Endometrial microvascular endothelial cells (primary cell): ENCODE measurements around the gene BCL11B. TPM values are rescaled to one million over a fixed set of nuclear protein-coding genes. Genes with fewer than 3 reads are reported as not detected.

Experiments
- in situ Hi-C: cut with HindIII; loops from 2 replicates; pipeline ENCODE4 v1.10.0; 2017; ENCODE audit warnings: low sequenced_read_pairs, low pct_unique_long_range_greater_than_20kb; ENCODE audit errors: inconsistent ontology term
- total RNA-seq: library from RNA; depleted of rRNA; stranded (reverse); fragments of >200 nt; gene quantifications from one replicate; pipeline ENCODE4 v1.2.3, GENCODE V29; 2015; ENCODE audit errors: inconsistent ontology term

BCL11B gene
- total RNA-seq, 1 donor from 2014 or later = not detected

DNA sequence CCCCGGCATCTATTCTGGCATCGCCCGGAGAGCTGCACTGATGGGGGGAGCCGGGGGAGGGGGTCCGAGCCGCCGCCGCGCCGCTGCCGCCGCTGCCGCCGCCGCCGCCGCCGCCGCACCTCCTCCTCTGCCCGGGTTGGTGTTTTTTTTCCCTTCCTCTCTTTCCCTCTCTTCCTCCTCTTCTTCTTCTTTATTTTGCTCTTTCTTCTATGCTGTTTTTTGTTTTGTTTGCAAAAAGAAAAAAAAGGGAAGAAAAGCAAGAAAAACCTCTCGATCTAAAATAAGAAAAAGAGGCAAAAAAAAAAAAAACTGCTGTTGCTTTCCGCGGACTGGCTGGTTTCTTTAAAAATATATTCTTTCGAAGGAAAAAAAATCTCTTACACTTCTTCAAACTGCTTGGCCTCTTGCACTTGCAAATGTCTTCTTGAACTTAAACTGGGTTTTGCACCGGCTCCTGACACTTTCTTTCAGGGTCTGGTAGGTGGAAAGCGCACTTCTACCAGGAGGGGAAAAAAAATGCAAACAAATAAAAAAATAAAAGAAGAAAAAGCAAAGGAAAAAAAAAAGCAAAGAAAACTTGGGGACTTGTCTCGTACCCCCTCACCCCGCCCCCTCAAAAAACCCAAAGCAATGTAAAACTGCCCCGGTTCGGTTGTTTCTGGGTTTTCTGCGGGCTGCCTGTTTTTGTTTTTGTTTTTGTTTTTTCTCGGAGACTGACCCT lies 616 bp downstream of the BCL11B start:
- in situ Hi-C loops = no loop called here

DNA sequence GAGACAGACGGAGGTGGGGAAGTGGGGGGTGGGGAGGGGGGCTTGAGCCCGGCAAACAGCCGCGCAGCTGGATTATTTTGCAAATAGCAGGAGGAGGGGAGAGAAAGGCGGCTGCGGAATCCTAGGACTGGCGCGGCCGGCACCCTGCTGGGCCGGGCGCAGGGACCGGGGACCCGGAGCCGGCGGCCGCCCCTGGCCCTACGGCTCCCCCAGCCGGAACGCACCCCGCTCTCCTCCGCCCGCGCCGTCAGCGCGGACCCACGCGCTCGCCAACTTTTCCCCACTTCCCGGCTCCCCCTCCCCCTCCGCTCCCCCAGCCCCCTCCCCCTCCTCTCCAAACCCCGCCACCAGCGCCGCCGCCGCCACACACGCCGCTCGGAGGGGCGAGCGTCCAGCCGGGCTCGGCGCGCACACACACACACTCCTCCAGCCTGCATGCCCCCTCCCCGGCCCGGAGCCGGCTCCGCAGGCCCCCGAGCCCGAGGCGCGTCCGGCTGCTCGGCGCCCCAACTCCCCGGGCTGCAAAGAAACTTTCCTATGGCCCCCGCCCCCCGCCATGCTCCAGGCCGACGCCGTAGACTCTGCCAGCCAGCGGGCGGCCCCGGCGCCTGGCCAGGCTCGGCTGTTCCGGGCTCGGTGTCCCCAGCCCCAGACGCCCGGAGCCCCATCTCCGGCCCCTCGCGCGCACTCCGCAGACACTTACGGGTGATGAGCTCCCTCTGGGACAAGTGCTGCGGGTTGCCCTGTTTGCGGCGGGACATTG lies 1.4 kb downstream of the BCL11B start:
- in situ Hi-C loops = no loop called here

- in situ Hi-C loops = no loop called here
Measured at GRCh38 chr14:99268810-99269707, 2.9 kb downstream of the BCL11B start.

- in situ Hi-C loops = no loop called here
Measured at GRCh38 chr14:99267837-99268781, 3.9 kb downstream of the BCL11B start.

DNA sequence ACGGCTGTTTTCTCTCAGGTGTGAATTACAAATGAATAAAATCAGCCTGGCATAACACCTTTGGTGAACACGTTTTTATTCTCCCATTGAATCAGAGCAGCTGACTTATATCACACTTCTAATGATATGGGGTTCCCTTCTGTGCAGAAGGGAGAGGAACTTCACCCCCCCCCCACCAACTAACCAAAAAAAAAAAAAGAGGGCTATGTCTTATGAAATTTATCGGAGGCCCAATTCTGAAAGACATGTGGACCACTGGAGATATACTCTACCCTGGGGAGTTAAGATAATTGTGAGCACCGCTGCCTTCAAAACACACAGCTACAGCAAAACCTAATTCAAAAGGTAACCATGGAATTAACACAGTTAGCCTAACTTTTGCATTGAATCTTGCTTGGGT lies 4.6 kb downstream of the BCL11B start:
- in situ Hi-C loops = no loop called here

DNA sequence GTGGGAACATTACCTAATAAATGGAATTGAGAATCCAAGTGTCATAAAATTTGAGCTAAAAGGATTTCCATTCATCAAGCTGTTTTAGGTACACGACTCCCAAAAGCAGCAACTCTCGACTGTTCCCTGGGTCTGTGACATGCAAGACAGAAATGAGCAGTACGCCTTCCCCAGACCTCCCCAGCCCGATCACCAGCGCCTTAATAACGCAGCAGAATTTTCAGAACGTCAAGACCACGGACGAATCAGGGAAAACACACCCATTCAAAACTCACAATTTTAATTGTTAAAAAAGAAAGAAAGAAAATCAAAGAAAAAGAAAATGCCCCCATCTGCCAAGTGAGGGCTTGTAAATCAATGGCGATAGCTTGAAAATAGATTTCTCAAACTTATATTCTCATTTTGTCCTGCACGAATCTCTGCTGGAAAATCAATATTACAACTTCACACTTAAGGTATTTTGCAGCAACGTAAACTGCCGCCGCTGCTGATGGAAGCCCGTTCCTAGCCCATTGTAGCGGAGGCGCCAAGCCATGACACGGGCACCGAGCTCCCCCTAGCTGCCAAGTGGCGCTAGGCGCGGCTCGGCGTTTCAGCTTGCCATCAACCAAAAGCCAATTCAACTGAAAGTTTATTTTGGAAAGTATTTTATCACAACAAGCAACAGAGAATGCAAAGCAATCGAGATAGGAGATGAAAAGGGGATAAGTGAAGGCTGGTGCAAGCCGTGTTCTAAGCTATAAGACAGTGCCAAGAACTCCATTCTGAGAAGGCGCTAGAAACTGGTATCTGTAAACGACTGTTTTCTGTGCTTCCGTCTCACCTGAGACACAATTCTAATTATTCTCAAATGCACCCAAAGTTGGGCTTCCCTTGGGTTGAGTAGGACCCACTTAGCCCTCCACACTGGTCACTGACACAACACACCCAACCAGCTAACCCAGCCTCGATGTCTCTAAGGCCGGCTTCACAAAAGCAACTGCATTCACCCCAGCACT lies 5.5 kb downstream of the BCL11B start:
- in situ Hi-C loops = no loop called here

DNA sequence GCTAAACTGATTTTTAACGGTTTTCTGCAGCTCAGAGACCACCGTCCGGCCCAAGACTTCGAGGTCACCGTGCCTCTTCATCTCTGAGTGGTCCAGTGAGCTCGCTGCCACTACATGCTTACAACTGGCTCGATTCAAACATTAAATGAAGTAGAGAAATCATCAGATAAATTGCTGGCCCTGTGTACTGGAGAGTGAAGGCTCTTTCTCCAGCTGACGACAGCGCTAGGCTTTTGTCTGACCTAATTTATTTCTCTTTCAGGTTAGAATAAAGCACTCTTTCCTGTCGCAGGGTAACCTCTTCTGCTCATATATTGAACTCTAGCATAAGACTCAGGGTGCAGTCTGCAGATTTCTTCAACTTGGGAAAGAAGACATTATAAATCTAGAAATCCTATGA lies 6.4 kb downstream of the BCL11B start:
- in situ Hi-C loops = no loop called here

- in situ Hi-C loops = no loop called here
Measured at GRCh38 chr14:99264691-99265450, 7.1 kb downstream of the BCL11B start.

DNA sequence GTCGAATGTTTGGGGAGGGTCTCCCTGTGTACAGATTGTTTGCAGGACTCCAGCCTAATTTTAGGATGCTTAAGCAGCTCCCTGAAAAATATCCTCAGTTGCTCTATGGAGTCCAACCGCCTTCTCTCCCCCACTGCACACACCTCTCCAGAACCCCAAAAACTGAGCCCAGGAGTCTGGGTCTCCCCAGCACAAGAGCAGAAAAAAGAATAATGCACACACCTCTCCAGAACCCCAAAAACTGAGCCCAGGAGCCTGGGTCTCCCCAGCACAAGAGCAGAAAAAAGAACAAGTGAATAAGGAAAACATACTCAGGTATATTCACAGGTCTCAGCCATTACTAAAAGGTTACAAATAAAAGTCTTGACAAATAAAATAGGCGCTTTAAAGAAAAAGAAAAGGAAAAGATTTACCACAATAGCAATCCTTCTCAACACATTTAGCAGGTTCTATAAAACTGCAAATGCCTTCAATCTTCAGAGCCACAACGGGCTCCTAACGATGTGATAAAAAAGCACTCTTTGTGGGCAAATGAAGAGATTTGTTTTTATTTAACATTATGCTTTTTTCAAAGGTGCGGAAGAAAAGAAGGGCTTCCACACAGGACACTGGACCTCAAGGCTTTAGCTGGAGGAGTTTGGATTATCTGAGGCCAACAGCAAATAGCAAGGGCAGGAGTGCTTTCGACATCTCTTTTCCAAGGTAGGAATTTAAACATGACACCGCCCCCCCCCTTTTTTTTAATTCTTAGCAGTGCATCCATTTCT lies 8.2 kb downstream of the BCL11B start:
- in situ Hi-C loops = no loop called here

- in situ Hi-C loops = no loop called here
Measured at GRCh38 chr14:99262977-99263448, 9.0 kb downstream of the BCL11B start.

- in situ Hi-C loops = no loop called here
Measured at GRCh38 chr14:99261912-99262787, 9.8 kb downstream of the BCL11B start.

DNA sequence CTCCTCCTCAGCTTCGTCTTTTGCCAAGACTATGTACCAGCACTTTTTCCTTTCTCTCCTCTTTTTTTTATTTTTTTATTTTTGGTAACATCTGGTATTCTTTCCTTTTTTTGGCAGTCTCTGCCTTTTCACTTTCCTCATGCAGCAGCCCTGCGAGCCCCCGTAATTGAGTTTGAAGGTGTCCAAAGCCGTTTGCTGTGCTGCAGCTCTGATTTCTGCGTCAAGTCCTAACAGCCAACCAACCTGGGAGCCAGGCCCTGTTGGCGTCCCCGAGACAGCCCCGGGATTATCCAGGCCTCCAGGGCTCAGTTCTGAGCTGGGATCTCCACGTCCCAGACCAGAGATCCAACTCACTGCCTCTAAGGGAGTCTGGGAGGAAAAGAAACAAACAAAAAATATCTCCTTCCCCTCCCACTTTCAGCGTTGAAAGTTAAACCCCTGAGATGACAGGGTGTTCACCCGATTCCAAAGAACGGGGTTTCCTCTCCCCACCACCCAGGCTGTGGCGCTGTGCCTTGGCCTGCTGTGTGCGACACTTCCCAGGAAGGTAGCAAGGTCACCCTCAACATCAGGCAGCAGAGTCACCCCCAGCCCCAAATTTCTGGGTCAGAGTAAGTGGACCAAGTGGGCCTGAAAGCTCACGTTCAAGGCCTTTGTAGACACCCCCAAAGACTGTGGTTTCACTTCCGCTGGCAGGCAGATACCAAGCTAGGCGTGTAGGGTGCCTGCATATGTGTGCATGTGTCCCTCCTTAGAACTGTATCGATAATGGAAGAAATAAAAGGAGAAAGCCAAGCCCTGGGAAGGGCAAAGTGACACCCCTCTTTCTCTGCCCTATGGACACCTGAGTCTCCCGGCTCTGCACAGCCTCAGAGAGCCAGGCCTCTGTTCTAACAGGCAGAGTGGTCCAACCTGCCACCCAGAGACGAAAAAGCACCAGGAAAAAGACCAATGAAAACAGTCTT lies 11.1 kb downstream of the BCL11B start:
- in situ Hi-C loops = no loop called here

DNA sequence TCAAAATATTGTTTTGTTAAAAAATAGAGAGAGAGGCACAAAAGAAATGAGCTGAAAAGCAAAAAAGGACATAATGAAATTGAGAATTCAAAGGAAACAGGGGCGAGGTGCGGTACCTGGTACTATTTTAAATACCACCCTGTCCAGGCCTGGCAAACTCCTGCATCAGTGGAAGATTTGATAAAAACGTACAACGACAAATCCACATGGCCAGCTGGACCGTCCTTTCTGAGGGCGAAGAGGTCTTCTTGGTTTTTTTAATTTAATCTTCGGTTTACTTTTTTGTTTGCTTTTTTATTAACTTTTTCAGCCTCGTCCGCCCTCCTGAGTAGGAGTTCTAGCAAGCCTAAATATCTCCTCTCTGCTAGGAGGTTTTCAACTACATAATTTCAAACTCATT lies 11.9 kb downstream of the BCL11B start:
- in situ Hi-C loops = no loop called here
